ENCODE data around the gene STRN4.
"Not testable (repeated sequence)": the region's sequence is repeated elsewhere in the genome, so short reads cannot be mapped to it uniquely, and the experiment has no call there.

Gene STRN4

GRCh38 chr19:46718157-46718933 is 27.9 kb downstream of the STRN4 start:
- peak; percentile 35 to 61 for DNase-seq (ENCODE audit: low read depth in 1 of 2, low spot score in 1 of 2)
- in situ Hi-C loops (cut with HindIII; ENCODE audit: low pct_unique_long_range_greater_than_20kb, low sequenced_read_pairs): no loop called here
- TF ChIP-seq JUND (IDR thresholded peaks at IDR 0.05; ENCODE audit: low read depth): no peak

DNA sequence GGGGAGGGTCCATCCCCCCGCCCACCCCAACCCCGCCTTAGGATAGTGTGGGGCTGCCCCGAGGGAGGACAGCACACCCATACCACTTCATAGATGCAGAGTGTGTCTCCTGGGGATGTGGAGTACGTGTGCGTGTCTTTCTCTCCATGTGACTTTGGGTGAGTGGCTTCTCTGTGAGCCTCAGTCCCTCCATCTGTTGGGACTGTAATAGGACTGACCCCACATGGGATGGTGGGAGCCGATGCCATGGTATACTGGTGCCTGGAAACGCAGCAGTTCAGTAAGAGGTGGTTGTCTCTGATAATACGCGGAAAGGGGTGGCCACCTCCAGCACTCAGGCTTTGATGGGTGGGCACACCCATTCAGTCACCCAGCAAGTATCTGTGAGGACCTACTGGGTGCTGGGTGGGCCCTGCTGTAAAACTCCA is 28.5 kb downstream of the STRN4 start:
- in situ Hi-C loops (cut with HindIII; ENCODE audit: low pct_unique_long_range_greater_than_20kb, low sequenced_read_pairs): no loop called here
- TF ChIP-seq JUND (IDR thresholded peaks at IDR 0.05; ENCODE audit: low read depth): no peak
- no peak for DNase-seq (ENCODE audit: low read depth in 1 of 2, low spot score in 1 of 2)

DNA sequence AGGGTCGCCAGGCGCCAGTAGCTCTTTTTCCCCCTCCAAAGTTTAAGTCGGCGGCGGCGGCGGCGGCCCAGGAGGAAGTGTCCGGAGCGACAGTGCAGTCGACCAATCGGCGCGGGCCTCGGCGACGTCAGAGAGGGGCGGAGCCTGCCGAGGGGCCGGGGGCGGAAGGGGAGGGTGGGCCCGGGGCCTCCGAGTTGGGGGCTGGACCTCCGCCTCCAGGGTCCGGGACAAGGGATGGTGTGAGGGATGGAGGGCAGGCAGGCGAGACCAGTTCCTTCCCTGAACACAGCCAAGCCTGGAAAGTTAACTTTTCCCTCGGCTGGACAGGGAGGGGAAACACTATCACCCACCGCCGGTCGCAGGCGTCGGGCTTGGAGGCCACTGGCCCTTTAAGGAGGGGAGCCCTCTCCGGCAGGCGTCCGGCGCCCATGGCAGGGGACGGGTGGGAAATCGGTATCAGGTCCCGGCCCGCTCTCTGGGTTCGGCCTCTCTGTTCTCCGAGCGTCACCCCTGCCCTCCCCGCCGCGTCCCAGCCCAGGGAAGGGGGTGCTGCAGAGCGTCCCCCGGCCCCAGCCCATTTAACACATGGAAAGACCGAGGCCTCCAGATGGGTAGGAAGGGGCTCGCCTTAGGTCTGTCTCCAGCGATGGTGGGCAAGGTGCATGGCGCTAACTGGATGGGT is 29.1 kb downstream of the STRN4 start, which contains the start of gene PRKD2:
Gene PRKD2, minus strand, starts transcription at position 81 of the 682 bp plus-strand sequence. CDS start 744 bp downstream, outside the sequence.
- in situ Hi-C loops (cut with HindIII; ENCODE audit: low pct_unique_long_range_greater_than_20kb, low sequenced_read_pairs): no loop called here
- DNase-seq (ENCODE audit: low read depth in 1 of 2, low spot score in 1 of 2): peak; percentile 73 to 76
- no peak for TF ChIP-seq JUND (IDR thresholded peaks at IDR 0.05; ENCODE audit: low read depth)

DNA sequence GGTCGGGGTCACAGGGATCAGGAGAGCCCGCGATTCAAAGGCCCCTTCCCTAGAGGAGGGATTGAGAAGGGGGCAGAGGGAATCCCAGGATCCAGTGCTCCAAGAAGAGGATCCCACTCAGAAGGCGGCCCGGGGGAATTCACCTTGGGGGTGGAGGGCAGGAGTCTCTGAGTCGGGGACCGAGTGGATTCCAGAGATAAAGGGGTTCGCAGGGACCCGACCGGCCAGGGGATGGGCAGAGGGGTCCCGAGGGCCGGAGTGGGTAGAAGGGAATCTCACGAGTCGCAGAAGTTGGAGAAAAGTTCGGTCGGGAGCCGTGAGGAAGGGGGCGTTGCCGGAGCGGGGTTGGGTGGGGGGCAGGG is 29.6 kb downstream of the STRN4 start:
- no peak for DNase-seq (ENCODE audit: low read depth in 1 of 2, low spot score in 1 of 2)
- in situ Hi-C loops (cut with HindIII; ENCODE audit: low pct_unique_long_range_greater_than_20kb, low sequenced_read_pairs): no loop called here
- no peak for TF ChIP-seq JUND (IDR thresholded peaks at IDR 0.05; ENCODE audit: low read depth)

GRCh38 chr19:46715975-46716671 is 30.1 kb downstream of the STRN4 start:
- no peak for TF ChIP-seq JUND (IDR thresholded peaks at IDR 0.05; ENCODE audit: low read depth)
- in situ Hi-C loops (cut with HindIII; ENCODE audit: low pct_unique_long_range_greater_than_20kb, low sequenced_read_pairs): no loop called here
- no peak for DNase-seq (ENCODE audit: low read depth in 1 of 2, low spot score in 1 of 2)

DNA sequence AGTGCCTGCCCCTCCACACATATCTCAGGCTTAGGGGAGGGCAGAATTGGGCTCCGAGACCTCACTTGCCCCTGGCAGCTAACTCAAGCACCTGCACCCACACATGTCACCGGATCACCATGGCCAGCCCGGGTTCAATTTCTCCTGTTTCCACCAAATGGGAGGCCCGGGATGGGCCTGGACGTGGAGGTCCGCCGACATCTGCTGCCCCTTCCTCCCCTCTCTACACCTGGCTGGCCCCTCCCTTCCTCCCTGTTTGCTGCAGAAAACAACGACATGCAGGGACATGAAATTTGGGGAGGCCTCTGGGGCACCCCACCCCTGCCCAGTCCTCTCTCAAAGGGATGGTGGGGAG is 30.7 kb downstream of the STRN4 start:
- TF ChIP-seq JUND (IDR thresholded peaks at IDR 0.05; ENCODE audit: low read depth): no peak
- no peak for DNase-seq (ENCODE audit: low read depth in 1 of 2, low spot score in 1 of 2)
- in situ Hi-C loops (cut with HindIII; ENCODE audit: low pct_unique_long_range_greater_than_20kb, low sequenced_read_pairs): no loop called here

DNA sequence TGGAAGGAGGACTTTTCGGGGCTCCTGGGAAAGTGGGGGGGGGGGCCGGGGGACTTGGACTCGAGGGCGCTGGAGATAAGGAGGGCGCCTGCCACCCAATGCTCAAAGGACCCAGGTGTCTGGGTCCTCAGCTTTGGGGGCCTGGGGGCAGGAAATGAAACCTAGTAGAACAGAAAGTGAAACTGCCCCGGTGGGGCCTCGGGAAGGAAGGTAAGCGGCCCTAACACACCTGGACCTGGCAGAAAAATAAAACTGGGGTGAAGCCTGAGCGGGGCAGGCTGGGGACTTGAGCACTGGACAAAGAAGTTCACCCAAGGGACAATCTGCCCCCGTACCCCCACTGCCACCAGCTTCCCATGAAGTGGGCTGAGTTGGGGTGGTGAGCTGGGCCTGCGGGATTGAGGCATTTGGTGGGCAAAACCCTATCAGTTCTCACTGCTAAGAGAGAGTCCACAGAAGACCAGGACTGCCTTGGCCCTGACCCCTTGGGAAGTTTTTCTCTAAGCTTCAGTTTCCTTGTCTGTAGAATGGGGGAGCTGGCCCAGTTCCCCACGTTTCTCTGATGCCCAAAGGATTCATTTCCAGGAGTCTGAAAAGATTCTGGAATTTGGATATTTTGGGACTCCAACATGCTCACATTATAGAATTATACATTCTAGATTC is 31.7 kb downstream of the STRN4 start:
- no peak for DNase-seq (ENCODE audit: low read depth in 1 of 2, low spot score in 1 of 2)
- no peak for TF ChIP-seq JUND (IDR thresholded peaks at IDR 0.05; ENCODE audit: low read depth)
- in situ Hi-C loops (cut with HindIII; ENCODE audit: low pct_unique_long_range_greater_than_20kb, low sequenced_read_pairs): no loop called here

GRCh38 chr19:46713781-46714443 is 32.3 kb downstream of the STRN4 start:
- TF ChIP-seq JUND (IDR thresholded peaks at IDR 0.05; ENCODE audit: low read depth): no peak
- DNase-seq (ENCODE audit: low read depth in 1 of 2, low spot score in 1 of 2): peak; percentile 90 to 91
- in situ Hi-C loops (cut with HindIII; ENCODE audit: low pct_unique_long_range_greater_than_20kb, low sequenced_read_pairs): no loop called here

- DNase-seq (ENCODE audit: low read depth in 1 of 2, low spot score in 1 of 2); in situ Hi-C loops (cut with HindIII; ENCODE audit: low pct_unique_long_range_greater_than_20kb, low sequenced_read_pairs): not testable (repeated sequence)
These were observed 33.4 kb downstream of the STRN4 start for GRCh38 chr19:46712768-46713338.

- DNase-seq (ENCODE audit: low read depth in 1 of 2, low spot score in 1 of 2): no peak
- TF ChIP-seq JUND (IDR thresholded peaks at IDR 0.05; ENCODE audit: low read depth): no peak
- in situ Hi-C loops (cut with HindIII; ENCODE audit: low pct_unique_long_range_greater_than_20kb, low sequenced_read_pairs): no loop called here
These were observed 35.6 kb downstream of the STRN4 start for GRCh38 chr19:46710687-46711086.

DNA sequence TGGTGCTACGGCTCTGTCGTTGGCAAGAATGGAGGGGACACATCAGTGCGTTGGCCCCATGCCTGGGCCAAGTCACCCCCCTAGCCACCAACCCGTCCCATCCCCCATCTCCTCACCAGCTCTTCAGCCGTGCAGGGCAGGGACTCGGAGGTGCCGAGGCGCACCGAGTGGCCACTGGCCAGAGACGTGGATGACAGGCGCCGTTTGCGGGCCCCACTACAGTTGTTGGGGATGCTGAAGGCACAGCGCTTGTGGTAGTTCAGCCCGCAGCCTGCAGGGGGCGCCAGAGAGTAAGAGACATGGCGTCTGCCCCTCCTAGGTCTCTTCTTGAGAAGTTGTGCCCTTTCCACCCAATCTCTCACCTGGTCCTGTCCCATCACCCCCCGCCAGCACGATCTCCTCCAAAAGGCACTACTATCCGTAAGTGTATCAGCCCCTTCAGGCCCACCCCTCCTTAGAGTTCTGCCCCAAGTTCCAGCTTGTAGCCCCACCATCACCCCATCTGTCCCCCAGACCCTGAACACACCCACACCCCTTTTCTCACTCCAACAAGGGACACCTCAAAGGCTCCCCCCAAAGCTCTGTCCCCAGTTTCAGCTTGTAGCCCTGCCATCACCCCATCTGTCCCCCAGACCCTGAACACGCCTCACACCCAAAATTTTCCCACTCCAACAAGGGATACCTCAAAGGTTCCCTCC is 41.7 kb downstream of the STRN4 start:
- TF ChIP-seq JUND (IDR thresholded peaks at IDR 0.05; ENCODE audit: low read depth): no peak
- DNase-seq (ENCODE audit: low read depth in 1 of 2, low spot score in 1 of 2): peak; percentile 55 to 59
- in situ Hi-C loops (cut with HindIII; ENCODE audit: low pct_unique_long_range_greater_than_20kb, low sequenced_read_pairs): no loop called here

Measured in T47D (cell line).